Epithelial cell of prostate (primary cell): ENCODE data around the gene FASN.
A peak's percentile ranks its signal among the peaks of the same experiment; 100 is the strongest.

Experiments
- DNase-seq: peaks from one replicate; pipeline ENCODE4 v3.0.0-alpha.2; 2011; ENCODE audit warnings: low read depth, low spot score
- H3K27ac ChIP-seq: fragments of 450-650 bp; 2 replicates; pipeline ENCODE4 v1.5.1; 2017; ENCODE audit warnings: mild to moderate bottlenecking

Gene FASN

GRCh38 chr17:82060001-82060380 is 38.0 kb downstream of the FASN start:
- no peak for DNase-seq
- H3K27ac ChIP-seq: no peak overlapping the region

DNA sequence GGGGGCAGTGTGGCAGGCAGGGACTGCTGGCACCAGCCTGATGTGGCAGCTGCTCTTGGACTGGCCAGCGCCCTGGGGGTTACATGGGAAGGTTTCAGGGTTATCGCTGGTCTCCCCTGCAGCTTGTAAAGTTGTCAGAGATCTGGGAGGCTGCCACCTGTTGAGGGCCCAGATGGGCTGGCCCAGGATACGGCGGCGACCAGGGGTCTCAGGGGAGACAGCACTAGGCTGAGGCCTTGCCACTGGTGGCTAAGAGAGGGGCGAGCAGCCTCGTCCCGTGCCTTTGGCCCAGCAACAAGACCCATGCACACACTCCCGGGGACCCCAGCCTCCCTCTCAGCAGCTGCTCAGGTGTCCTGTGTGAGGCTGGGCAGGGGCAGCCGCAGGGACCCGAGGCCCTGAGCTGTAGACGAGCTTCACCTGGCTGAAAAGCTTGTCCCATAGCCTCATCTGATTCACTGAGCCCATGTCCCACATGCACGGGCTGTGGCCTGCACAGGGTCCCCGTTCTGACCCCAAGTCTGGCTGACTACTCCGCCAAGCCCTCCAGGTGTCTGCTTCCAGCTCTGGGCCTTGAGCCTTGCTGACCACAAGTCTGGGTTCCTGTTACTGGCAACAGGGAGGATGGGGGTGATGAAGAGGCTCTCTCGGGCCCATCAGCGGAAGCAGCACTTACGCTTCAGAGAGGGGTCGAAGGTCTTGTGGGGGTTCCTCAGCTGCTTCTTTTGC is 38.6 kb downstream of the FASN start:
- no peak for DNase-seq
- no peak overlapping the region for H3K27ac ChIP-seq

DNA sequence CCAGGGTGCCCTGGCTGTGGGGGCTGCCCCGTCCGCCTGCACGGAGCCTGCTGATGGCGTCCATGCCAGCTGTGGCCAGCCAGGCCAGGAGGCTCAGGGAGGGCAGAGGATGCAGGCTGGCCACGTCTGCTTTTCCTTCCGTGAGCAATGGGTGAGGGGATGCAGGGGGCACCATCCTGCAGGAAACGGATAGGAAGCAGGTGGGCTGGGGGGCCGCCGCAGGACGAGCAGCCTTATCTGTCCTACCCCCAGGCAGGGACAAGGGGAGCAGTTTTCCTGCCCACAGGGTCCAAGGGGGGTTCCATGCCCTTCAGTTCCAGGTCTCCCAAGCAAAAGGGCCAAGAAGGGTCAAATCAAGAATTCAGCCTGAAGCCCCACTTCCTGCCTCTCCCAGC is 39.2 kb downstream of the FASN start:
- no peak overlapping the region for H3K27ac ChIP-seq
- DNase-seq: no peak

DNA sequence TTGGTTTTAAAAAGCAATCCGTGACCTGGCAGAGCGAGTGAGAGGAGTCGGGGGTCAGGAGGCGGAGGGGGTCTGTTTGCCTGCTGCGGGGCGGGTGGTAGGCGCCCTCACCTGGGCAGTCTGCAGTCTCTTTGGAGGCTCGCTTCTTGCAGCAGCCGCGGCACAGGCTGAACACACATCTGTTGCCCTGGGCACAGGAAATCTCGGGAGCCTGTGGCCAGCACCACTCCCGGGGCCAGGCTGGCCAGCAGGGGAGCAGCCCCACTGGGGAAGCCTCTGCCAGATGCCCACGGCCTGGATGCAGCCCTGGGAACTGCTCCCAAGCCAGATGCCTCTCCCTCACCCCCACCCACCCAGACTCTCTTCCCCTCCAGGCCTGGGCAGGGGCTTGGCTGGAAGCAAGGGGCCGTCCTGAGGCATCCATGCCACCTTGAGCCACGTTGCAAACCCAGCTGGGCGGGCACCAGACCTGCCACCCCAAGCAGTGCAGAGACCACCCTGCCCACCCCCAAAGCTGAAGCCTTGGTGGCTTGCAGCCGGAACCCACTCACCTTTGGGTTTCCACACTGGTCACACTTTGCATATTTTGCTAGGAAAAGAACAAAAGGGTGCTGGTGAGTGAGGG is 39.7 kb downstream of the FASN start:
- no peak overlapping the region for H3K27ac ChIP-seq
- DNase-seq: no peak

DNA sequence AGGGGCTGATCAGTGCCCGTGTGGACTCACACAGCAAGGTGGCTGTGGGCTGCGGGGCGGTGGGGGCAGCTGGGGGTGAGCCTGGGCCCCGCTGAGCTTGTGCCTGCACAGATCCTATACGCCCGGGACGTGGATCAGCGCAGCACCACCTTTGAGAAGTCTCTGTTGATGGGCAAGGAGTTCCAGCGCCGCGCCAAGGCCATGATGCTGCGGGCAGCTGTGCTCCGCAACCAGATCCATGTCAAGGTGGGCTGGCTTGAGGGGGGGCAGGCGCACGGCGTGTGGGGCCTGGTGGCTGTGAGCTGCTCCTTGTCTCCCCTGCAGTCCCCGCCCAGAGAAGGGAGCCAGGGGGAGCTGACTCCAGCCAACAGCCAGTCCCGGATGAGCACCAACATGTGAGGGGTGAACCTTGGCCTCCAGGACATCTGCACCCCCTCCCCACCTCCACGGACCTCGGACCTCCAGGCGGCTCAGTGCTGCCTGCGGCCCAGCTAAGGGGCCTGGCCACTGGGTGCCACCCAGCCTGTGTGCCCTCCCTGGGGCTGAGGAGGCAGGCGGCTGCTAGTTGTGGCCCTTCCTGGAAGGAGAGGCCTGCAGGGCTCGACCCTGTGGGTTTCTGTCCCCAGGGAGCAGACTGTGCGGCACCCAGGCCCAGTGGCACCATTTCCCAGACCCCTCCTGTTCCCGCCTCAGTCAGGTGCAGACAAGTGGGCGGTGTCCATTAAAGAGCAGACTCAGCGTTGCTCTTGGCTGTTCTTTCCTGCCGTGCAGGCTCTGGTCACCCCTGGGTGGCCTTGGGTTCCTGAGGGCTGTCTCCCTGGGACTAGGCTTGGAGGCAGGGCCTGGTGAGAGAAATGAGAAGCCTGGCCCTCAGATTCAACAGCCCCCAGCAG is 41.1 kb downstream of the FASN start:
- no peak overlapping the region for H3K27ac ChIP-seq
- no peak for DNase-seq

DNA sequence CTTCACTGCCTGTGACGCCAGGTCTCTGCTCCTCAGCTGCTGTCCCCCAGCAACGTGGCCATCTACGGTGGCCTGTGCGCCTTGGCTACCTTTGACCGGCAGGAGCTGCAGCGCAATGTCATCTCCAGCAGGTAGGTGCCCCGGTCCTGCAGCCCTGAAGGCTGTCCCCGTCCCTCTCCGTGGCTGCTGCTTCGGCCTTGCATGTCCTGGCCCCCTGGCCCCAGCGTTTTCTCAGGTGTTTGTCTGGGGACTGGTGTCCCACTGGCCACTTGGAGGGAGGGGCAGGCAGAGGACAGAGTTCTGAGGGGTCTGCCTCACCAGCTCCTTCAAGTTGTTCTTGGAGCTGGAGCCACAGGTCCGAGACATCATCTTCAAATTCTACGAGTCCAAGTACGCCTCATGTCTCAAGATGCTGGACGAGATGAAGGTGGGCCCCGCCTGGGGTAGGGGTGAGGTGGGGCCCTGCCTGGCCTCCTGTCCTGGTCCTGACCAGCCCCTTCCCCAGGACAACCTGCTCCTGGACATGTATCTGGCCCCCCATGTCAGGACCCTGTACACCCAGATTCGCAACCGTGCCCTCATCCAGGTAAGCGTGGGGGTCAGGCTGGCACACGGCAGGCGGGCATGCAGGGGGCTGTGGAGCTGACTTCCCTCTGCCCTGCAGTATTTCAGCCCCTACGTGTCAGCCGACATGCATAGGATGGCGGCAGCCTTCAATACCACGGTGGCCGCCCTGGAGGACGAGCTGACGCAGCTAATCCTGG is 41.9 kb downstream of the FASN start:
- no peak overlapping the region for H3K27ac ChIP-seq
- no peak for DNase-seq

- DNase-seq: no peak
- no peak overlapping the region for H3K27ac ChIP-seq
These were observed 42.7 kb downstream of the FASN start for GRCh38 chr17:82055023-82055964.

- H3K27ac ChIP-seq: no peak overlapping the region
- no peak for DNase-seq
These were observed 43.5 kb downstream of the FASN start for GRCh38 chr17:82054351-82055022.

- DNase-seq: no peak
- no peak overlapping the region for H3K27ac ChIP-seq
These were observed 44.3 kb downstream of the FASN start for GRCh38 chr17:82053556-82054263.

DNA sequence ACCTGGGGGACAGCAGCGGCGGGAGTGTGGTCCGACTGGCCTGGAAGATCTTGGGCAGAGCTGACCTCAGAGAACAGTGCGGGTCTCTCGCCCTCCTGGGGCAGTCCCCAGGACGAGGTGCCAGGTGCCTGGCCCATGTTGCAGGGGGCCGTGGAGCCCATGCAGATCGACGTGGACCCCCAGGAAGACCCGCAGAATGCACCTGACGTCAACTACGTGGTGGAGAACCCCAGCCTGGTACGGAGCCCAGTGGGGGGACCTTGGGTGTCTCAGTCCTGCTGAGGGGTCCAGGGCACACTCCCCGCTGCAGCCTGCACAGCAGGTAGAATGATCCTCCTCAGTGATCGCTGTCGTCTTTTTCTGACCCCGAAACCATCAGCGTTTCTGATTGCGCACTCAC is 44.9 kb downstream of the FASN start:
- no peak overlapping the region for H3K27ac ChIP-seq
- DNase-seq: no peak

- peak overlapping the region; percentile 43 for H3K27ac ChIP-seq
- no peak for DNase-seq
These were observed 45.4 kb downstream of the FASN start for GRCh38 chr17:82052638-82053059.

- no peak for DNase-seq
These were observed 46.0 kb downstream of the FASN start, which contains the start of the genes GPS1 and RFNG for GRCh38 chr17:82051776-82052637. TSS of gene GPS1 (plus strand) at chr17:82051898. CDS start at chr17:82051932, 34 bp downstream. TSS of gene RFNG (minus strand) at chr17:82051811. CDS start at chr17:82051766, 45 bp downstream.

GRCh38 chr17:82050761-82051641 is 47.0 kb downstream of the FASN start:
- no peak for DNase-seq

More at GRCh38 chr17:82051776-82052637, 46.0 kb downstream of the FASN start, which contains the start of the genes GPS1 and RFNG:
- peak within 1 kb of the TSS; percentile 43 for H3K27ac ChIP-seq

GRCh38 chr17:82050152-82050760 is 47.8 kb downstream of the FASN start:
- DNase-seq: no peak
- H3K27ac ChIP-seq: no peak overlapping the region

More at GRCh38 chr17:82050761-82051641, 47.0 kb downstream of the FASN start:
- H3K27ac ChIP-seq: peak overlapping the region; percentile 43

DNA sequence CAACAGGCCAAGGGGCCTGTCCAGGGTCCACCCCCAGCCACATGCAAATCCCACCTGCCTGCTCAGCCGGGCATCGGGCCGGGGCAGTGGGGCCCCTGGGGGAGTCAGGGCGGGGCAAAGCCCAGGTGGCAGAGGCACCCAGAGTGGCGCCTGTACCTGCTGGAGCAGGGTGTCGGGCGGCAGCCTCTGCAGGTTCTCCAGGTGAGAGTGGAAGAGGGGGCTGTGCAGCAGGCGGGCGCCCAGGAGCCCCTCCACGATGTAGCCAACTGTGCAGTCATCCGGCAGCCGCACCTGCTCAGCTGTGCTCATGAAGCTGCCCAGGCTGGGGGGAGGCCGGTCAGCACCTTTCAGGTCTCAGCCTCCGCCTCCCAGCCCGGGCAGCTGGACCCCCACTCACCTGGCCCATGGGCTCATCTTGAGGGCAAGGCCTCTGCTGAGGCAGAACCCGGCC is 48.5 kb downstream of the FASN start:
- DNase-seq: no peak
- no peak overlapping the region for H3K27ac ChIP-seq
